Common myeloid progenitor, CD34-positive (primary cell): Measurements from ENCODE around the gene SPOP.

Source experiments
- CTCF ChIA-PET: fragments of 350-600 bp; sonication (Branson Sonifier 250); formaldehyde crosslinking; loops from one replicate; lab custom pipeline; 2021; ENCODE audit warnings: antibody characterized with exemption; lab: Charles Lee
- POLR2A ChIA-PET: fragments of 350-600 bp; sonication (Branson Sonifier 250); formaldehyde crosslinking; loops from one replicate; lab custom pipeline; 2021; ENCODE audit warnings: antibody characterized with exemption; lab: Charles Lee
- DNase-seq, 3 donors: peaks; one replicate each; pipeline versions ENCODE4 v3.0.0 to v3.0.0-alpha.2; 2013
- H3K27ac ChIP-seq, 2 experiments: 1 replicate in 1 of 2; 2 replicates in 1 of 2; pipeline ENCODE4 v1.7.0; 2013; ENCODE audit warnings: inconsistent platforms in 2 of 2, low read length in 2 of 2, mild to moderate bottlenecking in 2 of 2, low read depth in 1 of 2, moderate library complexity in 1 of 2; ENCODE audit not compliant: severe bottlenecking in 2 of 2, insufficient read depth in 1 of 2, poor library complexity in 1 of 2
- H3K27me3 ChIP-seq, 5 experiments: replicated peaks in 2 of 5; 1 replicate in 3 of 5; 2 replicates in 2 of 5; pipeline versions ENCODE4 v1.6.1 to v1.7.0; 2013; ENCODE audit warnings: low read length in 4 of 5, mild to moderate bottlenecking in 2 of 5, moderate library complexity in 2 of 5, inconsistent platforms in 1 of 5; ENCODE audit not compliant: insufficient read depth in 5 of 5, control insufficient read depth in 4 of 5
- H3K36me3 ChIP-seq, 4 experiments: 1 replicate in 2 of 4; 2 replicates in 2 of 4; pipeline versions ENCODE4 v1.6.1 to v1.7.0; 2013; ENCODE audit warnings: low read length in 3 of 4, control low read depth in 1 of 4, mild to moderate bottlenecking in 1 of 4; ENCODE audit not compliant: control insufficient read depth in 4 of 4, insufficient read depth in 4 of 4
- H3K4me1 ChIP-seq, 4 experiments: 1 replicate in 3 of 4; 2 replicates in 1 of 4; pipeline versions ENCODE4 v1.6.1 to v1.7.1; 2013; ENCODE audit warnings: low read length in 3 of 4, mild to moderate bottlenecking in 3 of 4, control low read depth in 1 of 4, inconsistent platforms in 1 of 4, moderate library complexity in 1 of 4; ENCODE audit not compliant: control insufficient read depth in 4 of 4, insufficient read depth in 4 of 4; ENCODE audit errors: control extremely low read depth in 1 of 4
- H3K4me3 ChIP-seq, 7 experiments: 1 replicate in 4 of 7; 2 replicates in 3 of 7; pipeline versions ENCODE4 v1.5.1 to v1.7.0; 2013; ENCODE audit warnings: mild to moderate bottlenecking in 7 of 7, low read length in 6 of 7, moderate library complexity in 6 of 7, inconsistent platforms in 2 of 7, low read depth in 2 of 7, control low read depth in 1 of 7; ENCODE audit not compliant: insufficient read depth in 4 of 7, control insufficient read depth in 1 of 7; ENCODE audit errors: extremely low read depth in 1 of 7
- H3K9me3 ChIP-seq, 5 experiments: 1 replicate in 4 of 5; 2 replicates in 1 of 5; pipeline versions ENCODE4 v1.6.1 to v1.7.1; 2013; ENCODE audit warnings: low read length in 4 of 5, mild to moderate bottlenecking in 2 of 5, inconsistent platforms in 1 of 5, low read depth in 1 of 5, moderate library complexity in 1 of 5; ENCODE audit not compliant: control insufficient read depth in 4 of 5, insufficient read depth in 2 of 5; ENCODE audit errors: control extremely low read depth in 1 of 5
- WGBS: methylation state at CpG from one replicate; pipeline ENCODE4 v1.1.5; 2013; ENCODE audit not compliant: insufficient coverage; 5-methylcytosine and 5-hydroxymethylcytosine counted together

SPOP gene

DNA sequence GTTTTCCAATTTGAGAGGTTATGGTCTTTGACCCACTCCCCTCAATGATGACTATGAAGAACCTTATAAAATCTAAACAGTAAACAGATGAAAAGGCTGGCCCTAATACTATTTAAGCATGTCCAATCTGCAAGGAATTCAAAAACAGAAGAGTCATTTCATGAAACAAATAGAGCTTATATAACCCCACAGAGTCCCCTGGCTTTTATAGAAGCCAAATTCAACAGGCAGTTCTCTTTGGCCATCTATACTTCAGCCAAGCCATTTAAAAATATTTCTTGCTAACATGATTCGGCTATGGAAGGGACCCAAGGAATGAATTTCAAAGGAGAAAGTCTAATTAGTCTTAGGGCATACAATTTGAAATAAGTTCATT, 43.4 kb downstream of the SPOP start:
- Histone ChIP-seq H3K27ac (no peak overlapping the region), H3K36me3 (peaks cover 3 to 13% (median 6%) of the 10 kb centered on the region in 4 experiments), H3K9me3 (peaks cover 0 to 8% (median 3%) of the 10 kb centered on the region in 5 experiments), H3K4me1 (peaks cover 0 to 5% (median 3%) of the 10 kb centered on the region in 4 experiments), H3K4me3 (no peak overlapping the region), H3K27me3 (no peaks in the 10 kb centered on the region)
- no CpG with 5 or more reads among the region's 1 CpG for WGBS
- ChIA-PET CTCF (interaction anchor here (1.2 kb wide), 1 partner anchor 59 kb away, joined by 4 read pairs; the partner anchor contains the start of gene NXPH3), POLR2A (no interaction called here)
- DNase-seq: no peak

DNA sequence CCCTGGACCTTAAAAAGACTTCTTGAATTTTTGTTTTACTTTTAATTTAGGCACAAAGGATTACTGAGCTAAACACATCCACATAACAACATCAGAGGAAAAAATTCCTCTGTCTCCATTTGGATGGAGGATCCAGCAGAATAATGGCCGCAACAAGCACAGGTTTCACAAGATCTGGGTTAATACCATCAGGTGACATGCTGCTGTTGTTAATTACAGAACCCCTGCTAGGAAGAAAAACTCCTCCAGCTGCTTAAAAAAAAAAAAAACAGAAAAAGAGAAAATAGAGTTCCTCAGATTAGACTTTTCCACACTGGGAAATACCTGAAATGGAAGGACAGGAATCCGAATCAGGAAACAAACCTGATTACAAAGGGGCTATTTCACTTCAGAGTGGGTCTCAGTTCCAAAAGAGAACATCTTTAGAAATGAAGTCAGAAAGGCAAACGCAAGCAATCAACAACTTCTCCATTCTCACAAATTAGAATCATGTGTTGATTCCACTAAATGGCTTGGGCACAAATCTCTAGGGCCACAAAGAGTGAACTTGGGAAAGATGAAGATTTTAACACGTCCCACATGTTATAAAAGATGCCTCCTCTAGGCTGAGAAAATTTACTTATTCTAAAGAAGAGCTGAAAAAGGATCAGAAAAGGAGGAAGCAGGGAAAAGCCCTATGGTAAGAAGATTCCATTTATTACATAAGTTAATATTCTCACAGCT, 44.0 kb downstream of the SPOP start:
- ChIA-PET CTCF (interaction anchor here (1.2 kb wide), 1 partner anchor 58 kb away, joined by 4 read pairs; the partner anchor contains the start of gene NXPH3), POLR2A (no interaction called here)
- 80% methylated on average over 2 of the region's 4 CpGs for WGBS

DNA sequence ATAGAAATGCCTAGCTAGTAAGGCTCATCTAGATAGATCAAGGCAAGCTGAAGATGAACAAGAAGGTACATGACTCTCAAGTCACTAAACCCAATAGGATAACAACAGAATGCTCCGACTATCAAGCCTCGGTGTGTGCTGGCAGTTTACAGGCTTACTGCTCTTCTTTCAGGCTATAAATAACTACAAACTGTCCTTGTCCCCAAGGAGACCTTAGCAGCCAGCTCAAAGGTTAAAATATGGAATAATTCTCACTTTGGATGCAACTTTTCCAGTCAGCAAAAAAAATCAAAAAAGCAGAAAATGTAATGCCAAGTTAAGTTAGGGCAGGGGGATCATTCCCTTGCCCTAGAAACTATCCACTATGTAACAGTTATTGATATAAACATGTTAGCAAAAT, 44.6 kb downstream of the SPOP start:
- no peak overlapping the region for H3K4me3 ChIP-seq
- H3K9me3 ChIP-seq: no peaks in the 10 kb centered on the region
- DNase-seq: no peak
- POLR2A ChIA-PET: interaction anchor here (0.6 kb wide), 1 partner anchor 43 kb away, joined by 3 read pairs; no protein-coding TSS in a partner anchor
- H3K27me3 ChIP-seq: no peaks in the 10 kb centered on the region
- 92% methylated on average over 2 of the region's 2 CpGs for WGBS
- H3K27ac ChIP-seq: no peak overlapping the region
- peaks cover 0 to 3% (median under 1%) of the 10 kb centered on the region in 4 experiments for H3K36me3 ChIP-seq
- H3K4me1 ChIP-seq: peaks cover 0 to 5% (median 3%) of the 10 kb centered on the region in 4 experiments
- CTCF ChIA-PET: interaction anchor here (0.7 kb wide), 1 partner anchor 44 kb away, joined by 3 read pairs; no protein-coding TSS in a partner anchor

More for the DNA sequence above, 44.0 kb downstream of the SPOP start:
- Histone ChIP-seq H3K27ac (no peak overlapping the region), H3K4me3 (no peak overlapping the region), H3K9me3 (peaks cover 0 to 5% (median 3%) of the 10 kb centered on the region in 5 experiments), H3K27me3 (no peaks in the 10 kb centered on the region), H3K36me3 (peaks cover 3 to 7% (median 3%) of the 10 kb centered on the region in 4 experiments), H3K4me1 (peaks cover 0 to 5% (median 3%) of the 10 kb centered on the region in 4 experiments)
- no peak for DNase-seq

DNA sequence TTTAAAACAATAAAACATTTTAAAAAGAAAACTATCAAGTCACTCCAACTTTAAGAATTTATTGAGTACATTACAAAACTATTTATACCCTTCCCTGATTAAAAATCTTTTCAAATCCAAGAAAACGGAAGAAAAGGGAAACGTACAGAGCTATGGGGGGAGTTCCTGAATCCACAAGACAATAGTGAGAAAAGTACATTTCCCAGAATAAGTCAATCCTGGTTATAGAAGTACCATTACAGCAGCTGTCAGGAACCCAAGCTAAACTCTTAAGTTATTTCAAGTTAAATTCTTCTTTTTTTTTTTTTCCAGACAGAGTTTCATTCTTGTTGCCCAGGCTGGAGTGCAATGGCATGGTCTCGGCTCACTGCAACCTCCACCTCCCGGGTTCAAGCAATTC, 45.7 kb downstream of the SPOP start:
- WGBS: 100% methylated on average over 2 of the region's 4 CpGs
- Histone ChIP-seq H3K36me3 (peaks cover 0 to 2% (median 0%) of the 10 kb centered on the region in 4 experiments), H3K9me3 (no peaks in the 10 kb centered on the region), H3K4me1 (peaks cover 0 to 5% (median 3%) of the 10 kb centered on the region in 4 experiments), H3K4me3 (no peak overlapping the region), H3K27ac (no peak overlapping the region), H3K27me3 (no peaks in the 10 kb centered on the region)
- ChIA-PET CTCF (interaction anchor here (0.6 to 1.0 kb wide), 3 partner anchors 51 to 120 kb away, joined by 3 read pairs; no protein-coding TSS in a partner anchor), POLR2A (no interaction called here)
- DNase-seq: no peak

DNA sequence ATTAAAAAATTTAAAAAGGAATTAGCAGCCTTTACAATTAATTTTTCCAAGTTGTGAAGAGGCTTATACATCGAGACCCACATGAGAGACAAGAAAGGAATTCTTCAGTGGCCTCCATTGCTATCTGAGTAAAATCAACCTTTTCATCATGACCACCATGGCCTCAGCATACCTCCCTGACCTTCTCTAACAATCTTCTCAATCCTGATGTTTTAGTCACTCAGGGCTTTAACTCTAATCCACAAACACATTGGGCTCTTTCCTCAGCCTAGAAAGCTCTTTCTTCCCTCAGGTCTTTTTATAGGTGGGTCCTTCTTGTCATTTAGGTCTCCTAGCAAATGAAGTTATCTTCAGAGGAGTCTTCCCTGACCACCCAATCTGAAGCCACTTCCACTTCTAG, 46.4 kb downstream of the SPOP start:
- peaks cover 0 to 2% (median 0%) of the 10 kb centered on the region in 4 experiments for H3K36me3 ChIP-seq
- H3K4me3 ChIP-seq: no peak overlapping the region
- H3K9me3 ChIP-seq: no peaks in the 10 kb centered on the region
- no peaks in the 10 kb centered on the region for H3K27me3 ChIP-seq
- no peak overlapping the region for H3K27ac ChIP-seq
- ChIA-PET CTCF (interaction anchor here (1.0 kb wide), 1 partner anchor 121 kb away, joined by 3 read pairs; no protein-coding TSS in a partner anchor), POLR2A (no interaction called here)
- peaks cover 0 to 5% (median 3%) of the 10 kb centered on the region in 4 experiments for H3K4me1 ChIP-seq
- DNase-seq: no peak
- WGBS: 100% methylated on average over 1 of the region's 1 CpG

DNA sequence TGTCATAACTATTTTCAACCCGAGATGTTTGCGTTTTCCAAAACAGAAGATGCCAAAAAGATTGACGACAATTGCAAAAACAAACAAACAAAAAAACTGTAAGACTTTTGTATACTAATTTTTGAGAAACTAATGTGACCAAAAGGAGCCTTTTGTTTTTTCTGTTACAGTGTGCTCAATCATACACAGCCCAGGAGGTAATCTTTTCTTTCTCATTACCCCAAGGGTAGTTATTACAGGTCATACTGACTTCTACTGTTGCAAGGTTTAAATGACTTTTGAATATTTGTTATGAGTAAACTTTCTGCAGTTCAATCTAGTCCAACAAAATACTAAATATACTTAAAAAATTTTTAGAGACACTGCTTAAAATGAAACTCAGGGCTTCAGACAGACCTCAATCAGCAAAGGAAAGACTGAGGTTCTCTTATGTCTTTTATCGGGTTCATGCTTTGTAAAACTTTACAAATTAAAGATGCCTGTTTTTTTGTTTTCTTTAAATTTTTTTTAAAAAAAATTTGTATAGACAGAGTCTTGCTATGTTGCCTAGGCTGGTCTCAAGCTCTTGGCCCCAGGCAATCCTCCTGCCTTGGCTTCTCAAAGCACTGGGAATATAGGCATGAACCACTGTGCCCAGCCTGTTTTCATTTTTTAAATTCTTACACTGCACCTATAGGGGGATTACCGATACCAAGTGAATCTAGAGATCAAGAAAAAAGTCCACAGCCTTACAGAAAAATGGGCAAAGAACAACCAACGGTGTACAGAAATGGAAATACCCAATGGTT, 47.6 kb downstream of the SPOP start:
- WGBS: 100% methylated on average over 1 of the region's 6 CpGs
- no peaks in the 10 kb centered on the region for H3K36me3 ChIP-seq
- POLR2A ChIA-PET: interaction anchor here (0.6 kb wide), 1 partner anchor 220 kb away, joined by 3 read pairs; no protein-coding TSS in a partner anchor
- no peaks in the 10 kb centered on the region for H3K9me3 ChIP-seq
- H3K4me1 ChIP-seq: peaks cover 0 to 4% (median 2%) of the 10 kb centered on the region in 4 experiments
- H3K4me3 ChIP-seq: no peak overlapping the region
- CTCF ChIA-PET: interaction anchor here (1.1 kb wide), 1 partner anchor 51 kb away, joined by 3 read pairs; no protein-coding TSS in a partner anchor
- DNase-seq: no peak
- H3K27ac ChIP-seq: no peak overlapping the region
- no peaks in the 10 kb centered on the region for H3K27me3 ChIP-seq
